BJ (cell line): ENCODE results near the gene COL6A2. TPM values are rescaled to one million over a fixed set of nuclear protein-coding genes. Genes with fewer than 3 reads are reported as not detected.
"Not testable (repeated sequence)": the region's sequence is repeated elsewhere in the genome, so short reads cannot be mapped to it uniquely, and the experiment has no call there.

ENCODE experiments used
- CTCF ChIA-PET: fragments of 350-600 bp; formaldehyde crosslinking; extraction: SDS; loops from one replicate; lab custom pipeline; 2021; ENCODE audit warnings: antibody characterized with exemption, inconsistent platforms; lab: Yijun Ruan, JAX
- POLR2A ChIA-PET: fragments of 300-600 bp; sonication (Branson Sonifier 250); formaldehyde crosslinking; extraction: SDS; loops from one replicate; lab custom pipeline; 2021; ENCODE audit warnings: antibody characterized with exemption; lab: Charles Lee
- DNase-seq: peaks from one replicate; pipeline ENCODE4 v3.0.0-alpha.2; 2011; ENCODE audit warnings: low read depth
- H3K27me3 ChIP-seq: 2 replicates; pipeline ENCODE4 v1.6.0; 2011; ENCODE audit warnings: low read length; ENCODE audit not compliant: control insufficient read depth, insufficient read depth
- H3K36me3 ChIP-seq: 2 replicates; pipeline ENCODE4 v1.5.1; 2011; ENCODE audit warnings: low read length; ENCODE audit not compliant: control insufficient read depth, insufficient read depth
- H3K4me3 ChIP-seq: 2 replicates; pipeline ENCODE4 v1.5.1; 2011; ENCODE audit warnings: low read depth, mild to moderate bottlenecking, control low read depth, low read length
- polyA plus RNA-seq: library from polyadenylated mRNA; depleted of rRNA; stranded (reverse); fragments of >200 nt; gene quantifications from 2 replicates; pipeline ENCODE4 v1.2.3, GENCODE V29; 2011
- TF ChIP-seq, protein P1 (sequence below): IDR thresholded peaks from 2 replicates; pipeline ENCODE4 v1.5.1; 2011; ENCODE audit warnings: low read depth, mild to moderate bottlenecking, control low read depth, inconsistent platforms, low read length, moderate library complexity; ENCODE audit not compliant: insufficient read depth

Gene COL6A2
- polyA plus RNA-seq, 1 experiment, result 665 TPM

DNA sequence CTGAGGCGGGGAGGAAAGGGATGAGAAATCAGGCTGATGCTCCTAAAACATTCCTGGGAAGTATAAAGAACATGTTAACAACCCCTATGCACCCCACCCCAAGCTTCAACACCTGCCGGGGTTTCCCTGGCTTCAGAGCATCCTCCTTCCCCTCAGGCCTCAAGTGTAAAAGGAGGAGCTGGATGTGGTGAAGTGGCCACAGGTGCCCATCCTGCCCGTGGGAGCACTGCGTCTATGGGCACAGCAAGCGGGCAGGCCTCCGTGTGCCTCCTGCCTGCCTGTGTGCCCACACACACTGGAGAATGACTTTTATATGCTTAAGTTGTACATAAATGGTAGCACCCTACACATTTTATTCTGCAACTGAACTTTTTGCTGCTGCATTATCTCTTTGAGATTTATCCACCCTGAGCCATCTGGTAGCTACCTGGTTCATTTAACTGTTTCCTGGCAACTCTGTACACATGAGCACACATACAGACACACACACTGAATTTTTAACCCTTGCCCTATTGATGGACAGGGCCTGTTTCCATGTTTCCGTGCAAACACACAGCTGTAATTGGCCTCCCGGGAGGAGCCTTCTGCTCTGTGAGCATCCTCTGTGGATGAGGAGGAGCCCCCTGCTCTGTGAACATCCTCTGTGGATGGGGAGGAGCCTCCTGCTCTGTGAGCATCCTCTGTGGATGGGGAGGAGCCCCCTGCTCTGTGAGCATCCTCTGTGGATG lies 70.9 kb downstream of the COL6A2 start:
- TF ChIP-seq, protein P1, sequence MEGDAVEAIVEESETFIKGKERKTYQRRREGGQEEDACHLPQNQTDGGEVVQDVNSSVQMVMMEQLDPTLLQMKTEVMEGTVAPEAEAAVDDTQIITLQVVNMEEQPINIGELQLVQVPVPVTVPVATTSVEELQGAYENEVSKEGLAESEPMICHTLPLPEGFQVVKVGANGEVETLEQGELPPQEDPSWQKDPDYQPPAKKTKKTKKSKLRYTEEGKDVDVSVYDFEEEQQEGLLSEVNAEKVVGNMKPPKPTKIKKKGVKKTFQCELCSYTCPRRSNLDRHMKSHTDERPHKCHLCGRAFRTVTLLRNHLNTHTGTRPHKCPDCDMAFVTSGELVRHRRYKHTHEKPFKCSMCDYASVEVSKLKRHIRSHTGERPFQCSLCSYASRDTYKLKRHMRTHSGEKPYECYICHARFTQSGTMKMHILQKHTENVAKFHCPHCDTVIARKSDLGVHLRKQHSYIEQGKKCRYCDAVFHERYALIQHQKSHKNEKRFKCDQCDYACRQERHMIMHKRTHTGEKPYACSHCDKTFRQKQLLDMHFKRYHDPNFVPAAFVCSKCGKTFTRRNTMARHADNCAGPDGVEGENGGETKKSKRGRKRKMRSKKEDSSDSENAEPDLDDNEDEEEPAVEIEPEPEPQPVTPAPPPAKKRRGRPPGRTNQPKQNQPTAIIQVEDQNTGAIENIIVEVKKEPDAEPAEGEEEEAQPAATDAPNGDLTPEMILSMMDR, result no peak
- POLR2A ChIA-PET, result no interaction called here
- CTCF ChIA-PET, result interaction anchor here (0.7 kb wide), 1 partner anchor 177 kb away, joined by 3 read pairs; no protein-coding TSS in a partner anchor
- H3K27me3 ChIP-seq, result no peaks in the 10 kb centered on the region; the same call in 1 of the 2 replicates
- DNase-seq, result no peak
- H3K36me3 ChIP-seq, result no peaks in the 10 kb centered on the region
- H3K4me3 ChIP-seq, result no peak overlapping the region

- CTCF ChIA-PET, DNase-seq, POLR2A ChIA-PET: not testable (repeated sequence)
Observed at GRCh38 chr21:46170436-46171193, 72.7 kb downstream of the COL6A2 start.

DNA sequence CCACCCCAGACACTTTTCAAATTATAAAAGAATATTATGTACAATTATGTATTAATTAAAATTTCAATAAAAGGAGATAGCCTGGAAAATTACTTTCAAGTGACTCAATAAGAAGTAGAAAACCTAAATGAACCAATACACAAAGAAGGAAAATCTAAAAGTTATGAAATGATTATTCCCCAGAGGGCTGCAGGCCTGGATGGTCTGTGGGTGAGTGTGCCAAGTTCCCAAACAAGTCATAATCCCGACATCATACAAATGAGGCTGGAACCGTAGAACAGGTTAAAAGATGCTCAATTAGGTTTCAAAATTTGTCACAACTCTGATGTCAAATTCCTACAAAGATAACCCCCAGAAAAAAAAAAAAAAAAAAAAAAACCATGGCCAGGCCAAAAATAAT lies 73.7 kb downstream of the COL6A2 start:
- no peak overlapping the region for H3K4me3 ChIP-seq
- ChIA-PET POLR2A (no interaction called here), CTCF (no interaction called here)
- H3K27me3 ChIP-seq, result no peaks in the 10 kb centered on the region
- no peak for DNase-seq
- H3K36me3 ChIP-seq, result no peaks in the 10 kb centered on the region
- TF ChIP-seq, protein P1, result no peak

More at GRCh38 chr21:46170436-46171193, 72.7 kb downstream of the COL6A2 start:
- not testable (repeated sequence) for H3K4me3 ChIP-seq, H3K27me3 ChIP-seq, H3K36me3 ChIP-seq

- H3K4me3 ChIP-seq, result no peak overlapping the region
- no peaks in the 10 kb centered on the region for H3K36me3 ChIP-seq
- DNase-seq, result no peak
- H3K27me3 ChIP-seq, result no peaks in the 10 kb centered on the region
- POLR2A ChIA-PET, result no interaction called here
- TF ChIP-seq, protein P1, result no peak
- CTCF ChIA-PET, result no interaction called here
Observed at GRCh38 chr21:46171996-46172862, 74.3 kb downstream of the COL6A2 start.

GRCh38 chr21:46172863-46173528 lies 75.1 kb downstream of the COL6A2 start:
- POLR2A ChIA-PET, result no interaction called here
- CTCF ChIA-PET, result no interaction called here
- TF ChIP-seq, protein P1, result no peak
- no peak for DNase-seq
- no peaks in the 10 kb centered on the region for H3K27me3 ChIP-seq
- H3K4me3 ChIP-seq, result no peak overlapping the region
- no peaks in the 10 kb centered on the region for H3K36me3 ChIP-seq
